ENCODE results near the gene NMBR. TPM values are rescaled to one million over a fixed set of nuclear protein-coding genes. Genes with fewer than 3 reads are reported as not detected.

NMBR gene
- total and polyA plus RNA-seq, 2 donors (not counting 1 experiment from before 2014, with no cell fraction given), result 0.09 TPM; not detected in 1

DNA sequence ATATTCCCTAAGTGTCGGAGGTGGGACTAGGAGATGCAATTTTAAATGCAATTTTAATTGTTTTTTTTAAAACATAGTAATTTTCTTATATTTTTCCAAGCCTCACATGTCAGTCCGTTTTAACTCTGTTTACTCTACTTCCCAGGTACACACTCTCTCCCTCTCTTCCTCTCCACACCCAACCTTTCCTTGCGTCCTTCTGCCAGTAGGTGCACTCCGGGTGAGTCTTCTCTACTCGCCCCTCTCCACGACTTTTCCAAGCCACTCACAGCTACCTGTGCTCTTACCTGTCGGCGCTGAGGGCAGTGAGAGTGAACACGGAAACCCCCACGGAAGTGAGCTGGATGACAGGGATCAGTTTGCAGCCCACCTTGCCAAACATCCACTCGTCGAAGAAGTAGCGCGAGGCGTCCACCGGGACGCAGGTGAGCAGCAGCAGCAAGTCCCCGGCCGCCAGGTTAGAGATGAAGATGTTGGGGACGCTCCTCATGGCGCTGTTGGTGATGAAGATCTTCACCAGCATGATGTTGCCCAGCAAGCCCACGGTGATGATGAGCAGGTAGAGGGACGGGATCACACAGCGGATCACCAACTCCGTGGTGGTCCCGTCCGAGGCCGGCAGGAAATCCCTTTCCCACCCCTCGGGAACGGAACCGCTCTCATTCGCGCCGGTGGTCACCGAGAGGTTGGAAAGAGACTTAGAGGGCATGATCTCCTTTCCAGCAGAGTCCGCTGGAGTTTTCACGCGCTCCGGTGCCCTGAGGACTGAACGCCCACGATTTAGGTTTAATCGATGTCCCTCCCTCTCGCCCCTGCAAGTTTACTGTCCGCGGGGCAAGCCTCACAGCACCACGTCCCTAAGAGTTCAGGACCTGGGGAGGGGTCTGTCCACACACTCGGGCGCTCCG, 58.7 kb downstream of the NMBR start:
- no peak overlapping the region for H3K27ac Mint-ChIP-seq
- no peak overlapping the region for H3K4me3 Mint-ChIP-seq
- Histone ChIP-seq H3K27ac (ENCODE audit: low read length in 2 of 2) (no peak overlapping the region), H3K9me3 (ENCODE audit: control extremely low read depth in 1 of 3, control insufficient read depth in 2 of 3, insufficient read depth in 1 of 3, low read length in 2 of 3) (peaks cover 0 to 3% (median 0%) of the 10 kb centered on the region in 3 donors), H3K27me3 (replicated peaks in 1 of 4; ENCODE audit: control extremely low read depth in 1 of 4, control insufficient read depth in 3 of 4, insufficient read depth in 4 of 4, low read length in 3 of 4) (peaks cover 0 to 13% (median 4%) of the 10 kb centered on the region in 4 experiments), H3K4me3 (ENCODE audit: control extremely low read depth in 1 of 5, extremely low read depth in 1 of 5, insufficient read depth in 1 of 5, low read depth in 2 of 5, low read length in 4 of 5) (no peak overlapping the region), H3K36me3 (replicated peaks in 1 of 2; ENCODE audit: control extremely low read depth in 1 of 2, control insufficient read depth in 1 of 2, extremely low read depth in 1 of 2, insufficient read depth in 2 of 2, low read length in 1 of 2) (no peaks in the 10 kb centered on the region), H3K4me2 (replicated peaks; ENCODE audit: low read depth, low read length, poor library complexity, severe bottlenecking) (peak overlapping the region; percentile 8), H3K79me2 (ENCODE audit: control insufficient read depth, insufficient read depth, low read length) (no peaks in the 10 kb centered on the region), H3K9ac (ENCODE audit: low read length) (no peak overlapping the region), H3K4me1 (ENCODE audit: control insufficient read depth in 2 of 2, insufficient read depth in 2 of 2, low read length in 2 of 2) (no peaks in the 10 kb centered on the region), H4K20me1 (ENCODE audit: control insufficient read depth, insufficient read depth, low read length, poor library complexity, severe bottlenecking) (no peaks in the 10 kb centered on the region), H2AFZ (ENCODE audit: insufficient read depth, low read depth, low read length, poor library complexity, severe bottlenecking) (no peak overlapping the region)
- peaks cover 2% of the 10 kb centered on the region for H3K9me3 Mint-ChIP-seq (ENCODE audit: insufficient read depth)
- WGBS (ENCODE audit: insufficient coverage), result 31% methylated on average over 36 of the region's 49 CpGs
- H3K4me1 Mint-ChIP-seq, result no peaks in the 10 kb centered on the region
- peaks cover 15% of the 10 kb centered on the region for H3K27me3 Mint-ChIP-seq
- ATAC-seq (ENCODE audit: low read depth) (no peak), DNase-seq (no peak)
- CTCF ChIA-PET, result no interaction called here
- TF ChIP-seq, protein P1, sequence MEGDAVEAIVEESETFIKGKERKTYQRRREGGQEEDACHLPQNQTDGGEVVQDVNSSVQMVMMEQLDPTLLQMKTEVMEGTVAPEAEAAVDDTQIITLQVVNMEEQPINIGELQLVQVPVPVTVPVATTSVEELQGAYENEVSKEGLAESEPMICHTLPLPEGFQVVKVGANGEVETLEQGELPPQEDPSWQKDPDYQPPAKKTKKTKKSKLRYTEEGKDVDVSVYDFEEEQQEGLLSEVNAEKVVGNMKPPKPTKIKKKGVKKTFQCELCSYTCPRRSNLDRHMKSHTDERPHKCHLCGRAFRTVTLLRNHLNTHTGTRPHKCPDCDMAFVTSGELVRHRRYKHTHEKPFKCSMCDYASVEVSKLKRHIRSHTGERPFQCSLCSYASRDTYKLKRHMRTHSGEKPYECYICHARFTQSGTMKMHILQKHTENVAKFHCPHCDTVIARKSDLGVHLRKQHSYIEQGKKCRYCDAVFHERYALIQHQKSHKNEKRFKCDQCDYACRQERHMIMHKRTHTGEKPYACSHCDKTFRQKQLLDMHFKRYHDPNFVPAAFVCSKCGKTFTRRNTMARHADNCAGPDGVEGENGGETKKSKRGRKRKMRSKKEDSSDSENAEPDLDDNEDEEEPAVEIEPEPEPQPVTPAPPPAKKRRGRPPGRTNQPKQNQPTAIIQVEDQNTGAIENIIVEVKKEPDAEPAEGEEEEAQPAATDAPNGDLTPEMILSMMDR (IDR thresholded peaks at IDR 0.05), result no peak
- no peak for TF ChIP-seq EZH2 (IDR thresholded peaks at IDR 0.05; ENCODE audit: borderline replicate concordance, insufficient read depth, low read depth, low read length, poor library complexity, severe bottlenecking)
- intact Hi-C loops (cut with micrococcal nuclease), result no loop called here
- POLR2A ChIA-PET, result no interaction called here

DNA sequence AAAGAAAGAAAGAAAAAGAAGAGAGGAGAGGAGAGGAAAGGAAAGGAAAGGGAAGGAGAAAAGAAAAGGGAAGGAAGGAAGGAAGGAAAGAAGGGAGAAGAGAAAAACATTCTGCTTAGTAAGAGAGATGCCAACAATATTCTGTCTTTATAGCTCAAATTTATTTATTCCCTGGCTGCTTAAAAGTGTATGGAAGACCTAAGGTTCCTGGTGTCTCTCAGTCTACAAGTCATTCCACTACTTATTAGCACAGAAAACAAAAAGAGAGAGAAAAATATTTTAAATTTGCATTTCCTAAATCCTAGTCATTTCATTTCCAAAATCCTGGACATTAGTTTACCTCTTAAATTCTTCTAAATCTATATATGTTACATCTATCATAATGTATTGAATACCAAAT, 67.8 kb downstream of the NMBR start:
- no peaks in the 10 kb centered on the region for H3K79me2 ChIP-seq (ENCODE audit: control insufficient read depth, insufficient read depth, low read length)
- H3K9me3 Mint-ChIP-seq (ENCODE audit: insufficient read depth), result no peaks in the 10 kb centered on the region

More for the DNA sequence above, 67.8 kb downstream of the NMBR start:
- Histone ChIP-seq H3K9ac (ENCODE audit: low read length) (no peak overlapping the region), H3K4me2 (replicated peaks; ENCODE audit: low read depth, low read length, poor library complexity, severe bottlenecking) (no peak overlapping the region), H3K9me3 (ENCODE audit: control extremely low read depth in 1 of 3, control insufficient read depth in 2 of 3, insufficient read depth in 1 of 3, low read length in 2 of 3) (no peaks in the 10 kb centered on the region), H4K20me1 (ENCODE audit: control insufficient read depth, insufficient read depth, low read length, poor library complexity, severe bottlenecking) (no peaks in the 10 kb centered on the region), H3K4me3 (ENCODE audit: control extremely low read depth in 1 of 5, extremely low read depth in 1 of 5, insufficient read depth in 1 of 5, low read depth in 2 of 5, low read length in 4 of 5) (no peak overlapping the region), H3K36me3 (replicated peaks in 1 of 2; ENCODE audit: control extremely low read depth in 1 of 2, control insufficient read depth in 1 of 2, extremely low read depth in 1 of 2, insufficient read depth in 2 of 2, low read length in 1 of 2) (no peaks in the 10 kb centered on the region), H2AFZ (ENCODE audit: insufficient read depth, low read depth, low read length, poor library complexity, severe bottlenecking) (no peak overlapping the region), H3K27me3 (replicated peaks in 1 of 4; ENCODE audit: control extremely low read depth in 1 of 4, control insufficient read depth in 3 of 4, insufficient read depth in 4 of 4, low read length in 3 of 4) (no peaks in the 10 kb centered on the region), H3K4me1 (ENCODE audit: control insufficient read depth in 2 of 2, insufficient read depth in 2 of 2, low read length in 2 of 2) (no peaks in the 10 kb centered on the region), H3K27ac (ENCODE audit: low read length in 2 of 2) (no peak overlapping the region)
- ATAC-seq (ENCODE audit: low read depth), result no peak
- Mint-ChIP-seq H3K4me3 (no peak overlapping the region), H3K4me1 (no peaks in the 10 kb centered on the region), H3K27ac (no peak overlapping the region), H3K27me3 (peaks cover 3% of the 10 kb centered on the region)
- TF ChIP-seq EZH2 (IDR thresholded peaks at IDR 0.05; ENCODE audit: borderline replicate concordance, insufficient read depth, low read depth, low read length, poor library complexity, severe bottlenecking), result no peak
- TF ChIP-seq, protein P1 (IDR thresholded peaks at IDR 0.05), result peak; percentile 17
- DNase-seq, result no peak
- ChIA-PET POLR2A (no interaction called here), CTCF (no interaction called here)
- intact Hi-C loops (cut with micrococcal nuclease), result no loop called here
